Fibroblast of the aortic adventitia (primary cell): Measurements from ENCODE around the gene SOCS3. TPM values are rescaled to one million over a fixed set of nuclear protein-coding genes. Genes with fewer than 3 reads are reported as not detected.

ENCODE experiments used
- DNase-seq: peaks from one replicate; pipeline ENCODE4 v3.0.0-alpha.2; 2010; ENCODE audit warnings: low read depth
- H3K4me3 ChIP-seq: 2 replicates; pipeline ENCODE4 v1.5.1; 2011; ENCODE audit warnings: low read depth, mild to moderate bottlenecking, control low read depth, low read length, moderate library complexity
- small RNA-seq: library from RNA; depleted of rRNA; stranded (forward); fragments of <200 nt; gene quantifications from one replicate; pipeline ENCODE3, GENCODE V24; 2012
- total RNA-seq: library from RNA; depleted of rRNA; stranded (reverse); fragments of >200 nt; gene quantifications from 2 replicates; pipeline ENCODE4 v1.2.3, GENCODE V29; 2012; ENCODE audit warnings: low replicate concordance
- TF ChIP-seq, protein P1 (sequence below): IDR thresholded peaks from 2 replicates; pipeline ENCODE4 v1.5.1; 2011; ENCODE audit warnings: mild to moderate bottlenecking, low read length, control low read depth, inconsistent platforms; ENCODE audit not compliant: insufficient read depth

Gene SOCS3
- total RNA-seq, 1 donor = 50.6 TPM

DNA sequence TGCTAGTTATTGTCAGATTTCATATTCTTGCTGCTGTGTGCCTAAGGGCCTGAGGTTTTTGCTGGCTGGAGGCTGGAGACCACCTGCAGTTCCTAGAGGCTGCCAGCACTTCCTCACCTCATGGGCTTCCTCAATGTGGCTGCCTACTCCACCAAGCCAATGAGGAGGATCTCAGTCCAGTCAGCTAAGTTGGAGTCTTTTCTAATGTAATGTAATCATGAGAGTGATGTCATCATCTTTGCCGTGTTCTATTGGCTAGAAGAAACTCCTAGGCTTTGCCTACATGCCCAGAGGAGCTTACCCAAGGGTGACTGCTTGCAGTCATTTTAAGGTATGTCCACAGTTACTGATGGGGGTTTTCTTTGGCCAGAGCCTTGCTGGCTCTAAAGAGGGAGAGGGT is 53.0 kb downstream of the SOCS3 start:
- no peak overlapping the region for H3K4me3 ChIP-seq
- no peak for DNase-seq
- TF ChIP-seq, protein P1, sequence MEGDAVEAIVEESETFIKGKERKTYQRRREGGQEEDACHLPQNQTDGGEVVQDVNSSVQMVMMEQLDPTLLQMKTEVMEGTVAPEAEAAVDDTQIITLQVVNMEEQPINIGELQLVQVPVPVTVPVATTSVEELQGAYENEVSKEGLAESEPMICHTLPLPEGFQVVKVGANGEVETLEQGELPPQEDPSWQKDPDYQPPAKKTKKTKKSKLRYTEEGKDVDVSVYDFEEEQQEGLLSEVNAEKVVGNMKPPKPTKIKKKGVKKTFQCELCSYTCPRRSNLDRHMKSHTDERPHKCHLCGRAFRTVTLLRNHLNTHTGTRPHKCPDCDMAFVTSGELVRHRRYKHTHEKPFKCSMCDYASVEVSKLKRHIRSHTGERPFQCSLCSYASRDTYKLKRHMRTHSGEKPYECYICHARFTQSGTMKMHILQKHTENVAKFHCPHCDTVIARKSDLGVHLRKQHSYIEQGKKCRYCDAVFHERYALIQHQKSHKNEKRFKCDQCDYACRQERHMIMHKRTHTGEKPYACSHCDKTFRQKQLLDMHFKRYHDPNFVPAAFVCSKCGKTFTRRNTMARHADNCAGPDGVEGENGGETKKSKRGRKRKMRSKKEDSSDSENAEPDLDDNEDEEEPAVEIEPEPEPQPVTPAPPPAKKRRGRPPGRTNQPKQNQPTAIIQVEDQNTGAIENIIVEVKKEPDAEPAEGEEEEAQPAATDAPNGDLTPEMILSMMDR = no peak

Small RNAs within 50 kb of the gene (small RNA-seq; reads per million reads assigned to genes)
- gene RF00415 = not detected
- gene RN7SL236P = not detected

Other genes with a start within 250 kb of the SOCS3 start
- gene TMC6, start 231.3 kb downstream of the SOCS3 start, total RNA-seq = 1.2 TPM in 1 of 2 replicates, not detected in the other
- not detected in 2 replicates for gene TMC8, start 229.3 kb downstream of the SOCS3 start, total RNA-seq
- not detected in 2 replicates for gene C17orf99, start 213.7 kb downstream of the SOCS3 start, total RNA-seq
- 0.90 and 4.6 TPM in 2 replicates for gene SYNGR2, start 191.5 kb downstream of the SOCS3 start, total RNA-seq
- 4.3 and 75.9 TPM in 2 replicates for gene TK1, start 173.0 kb downstream of the SOCS3 start, total RNA-seq
- 41.0 and 45.1 TPM in 2 replicates for gene AFMID, start 172.7 kb downstream of the SOCS3 start, total RNA-seq
- gene BIRC5, start 145.8 kb downstream of the SOCS3 start, total RNA-seq = 0.57 and 31.8 TPM in 2 replicates
- gene TMEM235, start 128.4 kb downstream of the SOCS3 start, total RNA-seq = not detected in 2 replicates
- 13.9 and 40.2 TPM in 2 replicates for gene PGS1, start 18.6 kb upstream of the SOCS3 start, total RNA-seq
- gene DNAH17, start 217.3 kb upstream of the SOCS3 start, total RNA-seq = not detected in 2 replicates